A549 (cell line): ENCODE data around the gene SHISAL1. TPM values are rescaled to one million over a fixed set of nuclear protein-coding genes. Genes with fewer than 3 reads are reported as not detected.

Experiments used
- ATAC-seq, 2 experiments: fragments of 200-7000 bp in 1 of 2; fragments of >200 bp in 1 of 2; cut with Nextera tagmentation in 1 of 2; cut with Tn5 transposase in 1 of 2; 3 replicates each; pipeline versions ENCODE4 v1.8.0 to v1.9.1; 2018 to 2020; ENCODE audit warnings: mild to moderate bottlenecking in 1 of 2, moderate library complexity in 1 of 2
- CTCF ChIA-PET: fragments of 300-600 bp; sonication (Branson Sonifier 250); formaldehyde crosslinking; extraction: SDS; loops from one replicate; lab custom pipeline; 2021; ENCODE audit warnings: antibody characterized with exemption, inconsistent platforms; lab: Yijun Ruan, JAX
- POLR2A ChIA-PET: fragments of 350-600 bp; formaldehyde crosslinking; extraction: SDS; loops from one replicate; lab custom pipeline; 2021; ENCODE audit warnings: antibody characterized with exemption, inconsistent platforms; lab: Yijun Ruan, JAX
- DNase-seq, 2 experiments: peaks; one replicate each; pipeline versions ENCODE4 v3.0.0 to v3.0.0-alpha.2; 2011 to 2016; ENCODE audit warnings: low read depth in 1 of 2, low spot score in 1 of 2
- FAIRE-seq: peaks from 2 replicates; lab custom pipeline; 2011; peaks lifted over from hg19 to GRCh38; lab: Jason Lieb, UNC
- H3K27ac ChIP-seq, 2 experiments: fragments of >200 bp; sonication (Bioruptor Twin); formaldehyde crosslinking; 3 replicates each; pipeline ENCODE4 v1.5.1; 2016 to 2017
- H3K4me1 ChIP-seq: fragments of >200 bp; sonication (Bioruptor Twin); formaldehyde crosslinking; 3 replicates; pipeline ENCODE4 v1.6.1; 2016
- H3K4me2 ChIP-seq: fragments of >200 bp; sonication (Bioruptor Twin); formaldehyde crosslinking; 3 replicates; pipeline ENCODE4 v1.6.1; 2016
- H3K4me3 ChIP-seq: fragments of >200 bp; sonication (Bioruptor Twin); formaldehyde crosslinking; 3 replicates; pipeline ENCODE4 v1.5.1; 2016
- H3K9me3 ChIP-seq: fragments of >200 bp; sonication (Bioruptor Twin); formaldehyde crosslinking; 3 replicates; pipeline ENCODE4 v1.6.1; 2016
- CBX2 ChIP-seq: fragments of 200-600 bp; sonication (generic); IDR thresholded peaks from 2 replicates; pipeline ENCODE4 v1.6.1; 2016; ENCODE audit warnings: low read depth, mild to moderate bottlenecking, borderline replicate concordance
- CBX8 ChIP-seq: fragments of 200-600 bp; sonication (generic); IDR thresholded peaks from 2 replicates; pipeline ENCODE4 v1.6.1; 2016
- CHD2 ChIP-seq: fragments of 150-350 bp; IDR thresholded peaks from 2 replicates; pipeline ENCODE4 v1.6.1; 2014; ENCODE audit warnings: low read length; ENCODE audit not compliant: partially characterized antibody
- CHD4 ChIP-seq: fragments of 200-600 bp; sonication (generic); IDR thresholded peaks from 2 replicates; pipeline ENCODE4 v1.6.1; 2016; ENCODE audit warnings: antibody characterized with exemption, mild to moderate bottlenecking, borderline replicate concordance
- EHMT2 ChIP-seq: fragments of 200-600 bp; sonication (generic); IDR thresholded peaks from 2 replicates; pipeline ENCODE4 v1.6.1; 2016; ENCODE audit warnings: antibody characterized with exemption, low read depth, mild to moderate bottlenecking, moderate library complexity
- ESRRA ChIP-seq: fragments of 150-350 bp; IDR thresholded peaks from 2 replicates; pipeline ENCODE4 v1.6.1; 2014; ENCODE audit warnings: mild to moderate bottlenecking, low read length, borderline replicate concordance
- FOXS1 ChIP-seq: fragments of 250-450 bp; sonication (Bioruptor Pico); IDR thresholded peaks from 2 replicates; pipeline ENCODE4 v1.5.0; 2020; ENCODE audit warnings: mild to moderate bottlenecking, moderate library complexity
- HOXA7 ChIP-seq: fragments of 250-450 bp; sonication (Bioruptor Pico); IDR thresholded peaks from 2 replicates; pipeline ENCODE4 v1.5.0; 2020; ENCODE audit warnings: mild to moderate bottlenecking, moderate library complexity
- JUNB ChIP-seq: fragments of >200 bp; sonication (Bioruptor Twin); formaldehyde crosslinking; IDR thresholded peaks from 2 replicates; pipeline ENCODE4 v1.6.1; 2016
- MAFK ChIP-seq: fragments of 450-650 bp; IDR thresholded peaks from 2 replicates; pipeline ENCODE4 v1.6.1; 2014; ENCODE audit not compliant: partially characterized antibody
- MYC ChIP-seq: IDR thresholded peaks from 2 replicates; pipeline ENCODE4 v1.6.1; 2012; ENCODE audit warnings: mild to moderate bottlenecking, inconsistent platforms, low read length, improper control_type of control experiment, borderline replicate concordance
- NR3C1 ChIP-seq: fragments of >200 bp; sonication (Bioruptor Twin); formaldehyde crosslinking; IDR thresholded peaks from 3 replicates; pipeline ENCODE4 v1.6.1; 2017
- POLR2AphosphoS2 ChIP-seq: conservative IDR thresholded peaks from 2 replicates; pipeline ENCODE4 v1.6.1; 2012; ENCODE audit warnings: low read length, improper control_type of control experiment, inconsistent platforms
- RARB ChIP-seq: fragments of 250-450 bp; sonication (Bioruptor Pico); IDR thresholded peaks from 2 replicates; pipeline ENCODE4 v1.8.0; 2021; ENCODE audit warnings: mild to moderate bottlenecking, moderate library complexity
- RNF2 ChIP-seq: fragments of 200-600 bp; sonication (generic); IDR thresholded peaks from 2 replicates; pipeline ENCODE4 v1.6.1; 2016; ENCODE audit warnings: low read depth, mild to moderate bottlenecking, antibody characterized with exemption, moderate library complexity, borderline replicate concordance
- WGBS: methylation state at CpG from one replicate; pipeline ENCODE4 v1.1.6; 2017; ENCODE audit errors: missing lambda C conversion rate; 5-methylcytosine and 5-hydroxymethylcytosine counted together
- polyA plus RNA-seq, 4 experiments: library from polyadenylated mRNA; depleted of rRNA in 3 of 4; stranded (reverse); fragments of >200 nt; fragmentation: RNase III in 1 of 4; extraction: RNeasy Plus Mini Kit Qiagen cat#74134 plus additional on column Dnase treatment in 1 of 4; gene quantifications; 2 replicates in 3 of 4; 3 replicates in 1 of 4; pipeline ENCODE4 v1.2.3, GENCODE V29; 2011 to 2017
- TF ChIP-seq, protein P1 (sequence below): fragments of 450-650 bp; IDR thresholded peaks from 2 replicates; pipeline ENCODE4 v1.6.1; 2014; ENCODE audit warnings: antibody characterized with exemption
- TF ChIP-seq, protein P2 (sequence below): fragments of >200 bp; sonication (Bioruptor Twin); formaldehyde crosslinking; IDR thresholded peaks from 3 replicates; pipeline ENCODE4 v1.5.1; 2016
- TF ChIP-seq, protein P3 (sequence below): IDR thresholded peaks from 2 replicates; pipeline ENCODE4 v1.6.1; 2012
- TF ChIP-seq, protein P4 (sequence below): fragments of 250-450 bp; sonication (Bioruptor Pico); IDR thresholded peaks from 2 replicates; pipeline ENCODE4 v1.5.0; 2021; ENCODE audit warnings: mild to moderate bottlenecking, moderate library complexity, borderline replicate concordance

Gene SHISAL1
- polyA plus RNA-seq, 2 of the 4 experiments (the other 2 are of a cell fraction) = 0.61 to 1.9 TPM

DNA sequence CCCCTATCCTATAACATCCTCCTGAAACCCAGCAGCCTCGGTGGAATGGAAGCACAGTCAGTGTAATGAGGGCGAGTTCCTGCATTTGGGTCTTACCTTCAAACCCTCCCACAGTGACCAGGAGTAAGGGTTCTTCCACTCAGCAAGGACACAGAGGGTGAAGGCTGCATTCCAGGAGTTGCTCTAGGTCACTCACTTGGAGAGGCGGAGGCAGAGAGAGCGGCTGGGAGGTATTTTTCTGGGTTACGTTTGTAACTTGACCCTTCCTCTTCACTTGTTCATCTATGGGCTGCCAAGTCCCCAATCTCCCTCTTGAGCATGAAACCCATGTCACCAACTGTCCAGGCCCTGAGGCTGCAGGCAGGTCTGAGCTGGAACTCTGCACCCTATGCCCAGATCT lies 36.8 kb upstream of the SHISAL1 start:
- no peak overlapping the region; a peak in 1 of 6 replicates for H3K27ac ChIP-seq
- no peaks in the 10 kb centered on the region for H3K9me3 ChIP-seq
- no peak overlapping the region for H3K4me2 ChIP-seq
- DNase-seq (no peak), ATAC-seq (no peak), FAIRE-seq (no peak)
- 95% methylated on average over 3 of the region's 5 CpGs for WGBS
- CTCF ChIA-PET = interaction anchor here (2.1 kb wide), 1 partner anchor 11 kb away, joined by 5 read pairs; no protein-coding TSS in a partner anchor
- no peak overlapping the region for H3K4me3 ChIP-seq
- POLR2A ChIA-PET = no interaction called here
- TF ChIP-seq, protein P1, sequence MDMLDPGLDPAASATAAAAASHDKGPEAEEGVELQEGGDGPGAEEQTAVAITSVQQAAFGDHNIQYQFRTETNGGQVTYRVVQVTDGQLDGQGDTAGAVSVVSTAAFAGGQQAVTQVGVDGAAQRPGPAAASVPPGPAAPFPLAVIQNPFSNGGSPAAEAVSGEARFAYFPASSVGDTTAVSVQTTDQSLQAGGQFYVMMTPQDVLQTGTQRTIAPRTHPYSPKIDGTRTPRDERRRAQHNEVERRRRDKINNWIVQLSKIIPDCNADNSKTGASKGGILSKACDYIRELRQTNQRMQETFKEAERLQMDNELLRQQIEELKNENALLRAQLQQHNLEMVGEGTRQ = no peak
- TF ChIP-seq MYC = no peak
- H3K4me1 ChIP-seq = peaks cover 16% of the 10 kb centered on the region

DNA sequence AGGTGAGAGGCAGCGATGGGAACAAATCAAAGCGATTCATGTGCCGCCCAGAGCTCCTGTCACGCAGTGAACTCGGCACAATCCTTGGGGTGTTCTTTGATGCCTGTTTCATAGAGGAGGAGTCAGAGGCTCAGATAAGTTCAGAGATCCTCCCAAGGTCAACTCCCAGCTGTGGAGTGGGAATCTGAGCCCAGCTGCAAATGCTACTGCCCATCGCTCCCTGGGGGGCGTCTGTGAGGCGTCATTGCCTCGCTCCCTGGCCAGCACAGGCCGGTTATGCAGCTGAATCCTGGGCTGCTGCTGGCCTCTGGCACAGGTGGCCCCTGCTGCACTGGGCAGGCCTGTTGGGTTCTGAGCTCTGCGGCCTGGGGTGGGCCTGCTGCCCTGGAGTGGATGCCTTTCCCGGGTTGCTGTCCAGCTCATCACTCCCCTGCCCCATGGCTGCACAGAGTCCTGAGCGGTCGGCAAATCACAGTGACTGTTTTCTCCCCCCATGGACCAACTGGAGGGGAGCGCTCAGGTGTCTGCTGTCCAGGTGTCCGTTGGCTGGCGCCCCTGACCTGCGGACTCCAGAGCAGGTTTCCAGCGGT lies 36.3 kb upstream of the SHISAL1 start:
- TF ChIP-seq FOXS1 (no peak), NR3C1 (no peak), RNF2 (no peak), JUNB (no peak), POLR2AphosphoS2 (no peak), EHMT2 (no peak), ESRRA (no peak), CBX8 (no peak), CHD2 (no peak), CHD4 (no peak)
- TF ChIP-seq, protein P2, sequence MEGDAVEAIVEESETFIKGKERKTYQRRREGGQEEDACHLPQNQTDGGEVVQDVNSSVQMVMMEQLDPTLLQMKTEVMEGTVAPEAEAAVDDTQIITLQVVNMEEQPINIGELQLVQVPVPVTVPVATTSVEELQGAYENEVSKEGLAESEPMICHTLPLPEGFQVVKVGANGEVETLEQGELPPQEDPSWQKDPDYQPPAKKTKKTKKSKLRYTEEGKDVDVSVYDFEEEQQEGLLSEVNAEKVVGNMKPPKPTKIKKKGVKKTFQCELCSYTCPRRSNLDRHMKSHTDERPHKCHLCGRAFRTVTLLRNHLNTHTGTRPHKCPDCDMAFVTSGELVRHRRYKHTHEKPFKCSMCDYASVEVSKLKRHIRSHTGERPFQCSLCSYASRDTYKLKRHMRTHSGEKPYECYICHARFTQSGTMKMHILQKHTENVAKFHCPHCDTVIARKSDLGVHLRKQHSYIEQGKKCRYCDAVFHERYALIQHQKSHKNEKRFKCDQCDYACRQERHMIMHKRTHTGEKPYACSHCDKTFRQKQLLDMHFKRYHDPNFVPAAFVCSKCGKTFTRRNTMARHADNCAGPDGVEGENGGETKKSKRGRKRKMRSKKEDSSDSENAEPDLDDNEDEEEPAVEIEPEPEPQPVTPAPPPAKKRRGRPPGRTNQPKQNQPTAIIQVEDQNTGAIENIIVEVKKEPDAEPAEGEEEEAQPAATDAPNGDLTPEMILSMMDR = no peak
- DNase-seq (no peak), FAIRE-seq (no peak), ATAC-seq (no peak; a peak in 1 of 6 replicates)
- Histone ChIP-seq H3K4me1 (peaks cover 16% of the 10 kb centered on the region), H3K27ac (peak overlapping the region in 1 of 2 experiments; percentile 21; a peak in 1 of 6 replicates), H3K4me2 (no peak overlapping the region), H3K4me3 (no peak overlapping the region), H3K9me3 (no peaks in the 10 kb centered on the region)
- POLR2A ChIA-PET = no interaction called here
- CTCF ChIA-PET = interaction anchor here (0.8 to 2.1 kb wide), 2 partner anchors 11 to 356 kb away, joined by 3 to 5 read pairs; no protein-coding TSS in a partner anchor
- 73% methylated on average over 8 of the region's 19 CpGs for WGBS

DNA sequence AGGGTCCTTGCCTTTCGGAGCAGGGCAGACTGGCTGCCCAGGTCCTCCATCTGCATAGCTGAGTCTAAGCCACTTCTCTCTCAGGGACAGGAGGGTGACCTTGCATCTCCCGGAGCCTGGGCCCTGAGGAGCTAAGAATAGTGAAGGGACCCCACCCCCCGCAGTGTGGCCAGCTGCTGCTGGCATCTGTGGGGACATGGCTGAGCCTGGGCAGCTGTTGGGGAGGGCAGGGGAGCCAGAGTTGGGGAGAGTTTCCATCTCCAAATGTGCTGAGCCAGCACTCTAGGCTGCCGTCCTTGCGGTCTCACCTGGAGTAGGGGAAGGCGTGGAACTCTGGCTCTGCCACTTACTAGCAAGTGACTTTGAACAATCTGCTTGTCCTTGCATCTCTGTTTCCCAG lies 34.8 kb upstream of the SHISAL1 start:
- DNase-seq (no peak), ATAC-seq (no peak), FAIRE-seq (no peak)
- Histone ChIP-seq H3K4me2 (no peak overlapping the region), H3K4me1 (peaks cover 16% of the 10 kb centered on the region), H3K27ac (peak overlapping the region in 1 of 2 experiments; percentile 24; a peak in 1 of 6 replicates), H3K9me3 (no peaks in the 10 kb centered on the region), H3K4me3 (no peak overlapping the region)
- ChIA-PET POLR2A (no interaction called here), CTCF (interaction anchor here (0.6 to 1.3 kb wide), 2 partner anchors 13 to 37 kb away, joined by 3 read pairs; no protein-coding TSS in a partner anchor)
- WGBS = 94% methylated on average over 5 of the region's 6 CpGs
- TF ChIP-seq HOXA7 = no peak
- peak; percentile 85 for TF ChIP-seq MAFK

DNA sequence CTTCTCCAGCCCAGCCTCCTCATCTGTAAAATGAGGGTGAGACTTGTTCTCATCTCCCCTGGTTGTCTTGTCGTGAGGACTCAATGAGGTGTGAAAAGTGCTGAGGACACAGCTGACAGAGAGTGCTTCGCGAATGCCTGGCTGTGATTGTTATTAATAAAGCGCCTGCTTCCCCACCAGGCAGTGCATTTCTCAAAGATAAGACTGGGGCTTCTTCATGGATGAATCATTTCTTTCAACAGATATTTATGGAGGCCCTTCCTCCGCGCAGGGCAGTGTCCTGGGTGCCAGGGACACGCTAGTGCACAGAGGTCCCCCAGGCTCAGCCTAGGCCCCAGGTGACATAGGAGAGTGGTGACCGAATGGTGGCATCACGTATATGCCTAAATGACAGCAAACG lies 34.3 kb upstream of the SHISAL1 start:
- Histone ChIP-seq H3K9me3 (no peaks in the 10 kb centered on the region), H3K27ac (no peak overlapping the region; a peak in 1 of 6 replicates), H3K4me1 (peaks cover 11% of the 10 kb centered on the region), H3K4me3 (no peak overlapping the region), H3K4me2 (no peak overlapping the region)
- FAIRE-seq (no peak), ATAC-seq (no peak), DNase-seq (no peak)
- 77% methylated on average over 9 of the region's 10 CpGs for WGBS
- ChIA-PET POLR2A (no interaction called here), CTCF (interaction anchor here (0.6 to 1.3 kb wide), 2 partner anchors 13 to 37 kb away, joined by 3 read pairs; no protein-coding TSS in a partner anchor)
- TF ChIP-seq, protein P3, sequence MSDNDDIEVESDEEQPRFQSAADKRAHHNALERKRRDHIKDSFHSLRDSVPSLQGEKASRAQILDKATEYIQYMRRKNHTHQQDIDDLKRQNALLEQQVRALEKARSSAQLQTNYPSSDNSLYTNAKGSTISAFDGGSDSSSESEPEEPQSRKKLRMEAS = no peak
- TF ChIP-seq CBX2 = no peak
- TF ChIP-seq, protein P4, sequence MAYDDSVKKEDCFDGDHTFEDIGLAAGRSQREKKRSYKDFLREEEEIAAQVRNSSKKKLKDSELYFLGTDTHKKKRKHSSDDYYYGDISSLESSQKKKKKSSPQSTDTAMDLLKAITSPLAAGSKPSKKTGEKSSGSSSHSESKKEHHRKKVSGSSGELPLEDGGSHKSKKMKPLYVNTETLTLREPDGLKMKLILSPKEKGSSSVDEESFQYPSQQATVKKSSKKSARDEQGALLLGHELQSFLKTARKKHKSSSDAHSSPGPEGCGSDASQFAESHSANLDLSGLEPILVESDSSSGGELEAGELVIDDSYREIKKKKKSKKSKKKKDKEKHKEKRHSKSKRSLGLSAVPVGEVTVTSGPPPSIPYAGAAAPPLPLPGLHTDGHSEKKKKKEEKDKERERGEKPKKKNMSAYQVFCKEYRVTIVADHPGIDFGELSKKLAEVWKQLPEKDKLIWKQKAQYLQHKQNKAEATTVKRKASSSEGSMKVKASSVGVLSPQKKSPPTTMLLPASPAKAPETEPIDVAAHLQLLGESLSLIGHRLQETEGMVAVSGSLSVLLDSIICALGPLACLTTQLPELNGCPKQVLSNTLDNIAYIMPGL = no peak
- no peak for TF ChIP-seq RARB (CRISPR knock-in tag)
- TF ChIP-seq, protein P1 = no peak
